Measurements from ENCODE around the gene RIMBP3C. TPM values are rescaled to one million over a fixed set of nuclear protein-coding genes. Genes with fewer than 3 reads are reported as not detected.
"Not testable (repeated sequence)": the region's sequence is repeated elsewhere in the genome, so short reads cannot be mapped to it uniquely, and the experiment has no call there.

RIMBP3C gene
- total RNA-seq, 1 donor from 2014 or later = 0.22 TPM

GRCh38 chr22:21512022-21512421 is 39.2 kb downstream of the RIMBP3C start:
- not testable (repeated sequence) for H3K9me3 Mint-ChIP-seq (ENCODE audit: low read depth); DNase-seq (ENCODE audit: low spot score); H3K36me3 Mint-ChIP-seq (ENCODE audit: low read depth); H3K27me3 Mint-ChIP-seq (ENCODE audit: low read depth); H3K27ac Mint-ChIP-seq (ENCODE audit: unreplicated experiment); H3K4me1 Mint-ChIP-seq (ENCODE audit: low read depth); H3K4me3 Mint-ChIP-seq (ENCODE audit: unreplicated experiment)
- TF ChIP-seq CTCF (IDR thresholded peaks at IDR 0.05) = peak; percentile 10

GRCh38 chr22:21510397-21510796 is 40.9 kb downstream of the RIMBP3C start:
- H3K4me3 Mint-ChIP-seq (ENCODE audit: unreplicated experiment); H3K4me1 Mint-ChIP-seq (ENCODE audit: low read depth); H3K27me3 Mint-ChIP-seq (ENCODE audit: low read depth); H3K36me3 Mint-ChIP-seq (ENCODE audit: low read depth); H3K27ac Mint-ChIP-seq (ENCODE audit: unreplicated experiment); DNase-seq (ENCODE audit: low spot score); H3K9me3 Mint-ChIP-seq (ENCODE audit: low read depth): not testable (repeated sequence)

- not testable (repeated sequence) for H3K27me3 Mint-ChIP-seq (ENCODE audit: low read depth); H3K4me3 Mint-ChIP-seq (ENCODE audit: unreplicated experiment); H3K9me3 Mint-ChIP-seq (ENCODE audit: low read depth); DNase-seq (ENCODE audit: low spot score); H3K27ac Mint-ChIP-seq (ENCODE audit: unreplicated experiment); H3K36me3 Mint-ChIP-seq (ENCODE audit: low read depth); H3K4me1 Mint-ChIP-seq (ENCODE audit: low read depth)
These were observed 51.4 kb downstream of the RIMBP3C start for GRCh38 chr22:21499623-21500506.

- DNase-seq (ENCODE audit: low spot score); H3K9me3 Mint-ChIP-seq (ENCODE audit: low read depth); H3K27me3 Mint-ChIP-seq (ENCODE audit: low read depth); H3K4me1 Mint-ChIP-seq (ENCODE audit: low read depth); H3K4me3 Mint-ChIP-seq (ENCODE audit: unreplicated experiment); H3K27ac Mint-ChIP-seq (ENCODE audit: unreplicated experiment); H3K36me3 Mint-ChIP-seq (ENCODE audit: low read depth): not testable (repeated sequence)
These were observed 52.8 kb downstream of the RIMBP3C start for GRCh38 chr22:21498489-21498888.

- not testable (repeated sequence) for H3K36me3 Mint-ChIP-seq (ENCODE audit: low read depth); H3K4me1 Mint-ChIP-seq (ENCODE audit: low read depth); DNase-seq (ENCODE audit: low spot score); H3K27ac Mint-ChIP-seq (ENCODE audit: unreplicated experiment); H3K27me3 Mint-ChIP-seq (ENCODE audit: low read depth); H3K9me3 Mint-ChIP-seq (ENCODE audit: low read depth); H3K4me3 Mint-ChIP-seq (ENCODE audit: unreplicated experiment)
These were observed 53.3 kb downstream of the RIMBP3C start for GRCh38 chr22:21497984-21498383.

Other genes starting within 250 kb of the RIMBP3C start
- 0.15 to 0.67 TPM (median 0.27 TPM) in 3 replicates for gene RIMBP3B, start 167.7 kb downstream of the RIMBP3C start, total RNA-seq
- 4.3 to 4.9 TPM (median 4.5 TPM) in 3 replicates for gene HIC2, start 134.1 kb downstream of the RIMBP3C start, total RNA-seq
- 0.49 to 1.7 TPM (median 1.5 TPM) in 3 replicates for gene TMEM191C, start 84.1 kb downstream of the RIMBP3C start, total RNA-seq
- 53.2 to 57.5 TPM (median 53.7 TPM) in 3 replicates for gene UBE2L3, start 16.3 kb upstream of the RIMBP3C start, total RNA-seq
- gene YDJC, start 78.6 kb upstream of the RIMBP3C start, total RNA-seq = 13.3 to 14.6 TPM (median 14.6 TPM) in 3 replicates
- 0.44 to 0.85 TPM (median 0.47 TPM) in 3 replicates for gene CCDC116, start 81.3 kb upstream of the RIMBP3C start, total RNA-seq
- gene SDF2L1, start 90.8 kb upstream of the RIMBP3C start, total RNA-seq = 21.2 to 28.4 TPM (median 26.0 TPM) in 3 replicates
- 36.0 to 46.6 TPM (median 36.8 TPM) in 3 replicates for gene PPIL2, start 114.6 kb upstream of the RIMBP3C start, total RNA-seq
- 2.6 to 6.0 TPM (median 5.4 TPM) in 3 replicates for gene YPEL1, start 184.3 kb upstream of the RIMBP3C start, total RNA-seq

Measured in chondrocyte (in vitro differentiated cells).